Measurements from ENCODE around the gene CFAP251. TPM values are rescaled to one million over a fixed set of nuclear protein-coding genes. Genes with fewer than 3 reads are reported as not detected.

Gene CFAP251
- total and polyA plus RNA-seq, 2 of the 13 experiments (the other 11 are each of a cell fraction or from before 2014, with no cell fraction given): 0.30 to 0.42 TPM

GRCh38 chr12:122023339-122024131, 105.1 kb downstream of the CFAP251 start (continued):
- 0 out of 2 replicates have a peak, but pooled peaks have one; percentile 63 for TF ChIP-seq DNMT3B (CRISPR knock-in tag; conservative IDR thresholded peaks at IDR 0.05)
- peak; percentile 57 for TF ChIP-seq TFDP2 (CRISPR knock-in tag; IDR thresholded peaks at IDR 0.05)
- no peak for TF ChIP-seq RBFOX2 (IDR thresholded peaks at IDR 0.05; ENCODE audit: low read depth, low read length)
- TF ChIP-seq KMT2B (CRISPR knock-in tag; IDR thresholded peaks at IDR 0.05): no peak; the same call in 1 of the 2 replicates
- TF ChIP-seq ZNF788 (CRISPR knock-in tag; IDR thresholded peaks at IDR 0.05; ENCODE audit: borderline replicate concordance): peak; percentile 23; the same call in 1 of the 2 replicates
- peak in 1 of 2 experiments; percentile 24; a peak in 2 of 4 replicates for TF ChIP-seq HMGXB4 (CRISPR knock-in tag; IDR thresholded peaks at IDR 0.05; ENCODE audit: borderline replicate concordance in 1 of 2, low read depth in 1 of 2)
- TF ChIP-seq PLSCR1 (CRISPR knock-in tag; IDR thresholded peaks at IDR 0.05; ENCODE audit: borderline replicate concordance): peak; percentile 46; the same call in 1 of the 2 replicates
- TF ChIP-seq ZNF678 (CRISPR knock-in tag; IDR thresholded peaks at IDR 0.05): no peak
- TF ChIP-seq BHLHE40 (IDR thresholded peaks at IDR 0.05; ENCODE audit: low read length): peak; percentile 77
- TF ChIP-seq MAX (IDR thresholded peaks at IDR 0.05): peak; percentile 88
